ENCODE results near the gene MRPL1.

GRCh38 chr4:77911842-77912450 lies 49.3 kb downstream of the MRPL1 start:
- TF ChIP-seq ZNF274 (IDR thresholded peaks at IDR 0.05; ENCODE audit: low read length) (no peak), ZNF274 (tag by site-specific recombination; IDR thresholded peaks at IDR 0.05; ENCODE audit: borderline replicate concordance) (no peak), ZNF426 (tag by site-specific recombination; IDR thresholded peaks at IDR 0.05) (no peak), ZSCAN30 (tag by site-specific recombination; IDR thresholded peaks at IDR 0.05) (no peak), BCL11A (tag by site-specific recombination; IDR thresholded peaks at IDR 0.05; ENCODE audit: low read depth) (no peak), MYNN (tag by site-specific recombination; IDR thresholded peaks at IDR 0.05; ENCODE audit: borderline replicate concordance) (no peak), CTCF (tag by site-specific recombination; IDR thresholded peaks at IDR 0.05) (no peak), YY1 (tag by site-specific recombination; IDR thresholded peaks at IDR 0.05) (no peak), ZNF830 (tag by site-specific recombination; IDR thresholded peaks at IDR 0.05; ENCODE audit: low read depth) (no peak), ZNF132 (tag by site-specific recombination; IDR thresholded peaks at IDR 0.05; ENCODE audit: borderline replicate concordance) (no peak), ZNF449 (tag by site-specific recombination; IDR thresholded peaks at IDR 0.05) (no peak), ZFHX2 (tag by site-specific recombination; conservative IDR thresholded peaks at IDR 0.05) (no peak), ZNF558 (tag by site-specific recombination; IDR thresholded peaks at IDR 0.05) (no peak), ZSCAN5A (tag by site-specific recombination; IDR thresholded peaks at IDR 0.05) (no peak)
- TF ChIP-seq, protein P1, sequence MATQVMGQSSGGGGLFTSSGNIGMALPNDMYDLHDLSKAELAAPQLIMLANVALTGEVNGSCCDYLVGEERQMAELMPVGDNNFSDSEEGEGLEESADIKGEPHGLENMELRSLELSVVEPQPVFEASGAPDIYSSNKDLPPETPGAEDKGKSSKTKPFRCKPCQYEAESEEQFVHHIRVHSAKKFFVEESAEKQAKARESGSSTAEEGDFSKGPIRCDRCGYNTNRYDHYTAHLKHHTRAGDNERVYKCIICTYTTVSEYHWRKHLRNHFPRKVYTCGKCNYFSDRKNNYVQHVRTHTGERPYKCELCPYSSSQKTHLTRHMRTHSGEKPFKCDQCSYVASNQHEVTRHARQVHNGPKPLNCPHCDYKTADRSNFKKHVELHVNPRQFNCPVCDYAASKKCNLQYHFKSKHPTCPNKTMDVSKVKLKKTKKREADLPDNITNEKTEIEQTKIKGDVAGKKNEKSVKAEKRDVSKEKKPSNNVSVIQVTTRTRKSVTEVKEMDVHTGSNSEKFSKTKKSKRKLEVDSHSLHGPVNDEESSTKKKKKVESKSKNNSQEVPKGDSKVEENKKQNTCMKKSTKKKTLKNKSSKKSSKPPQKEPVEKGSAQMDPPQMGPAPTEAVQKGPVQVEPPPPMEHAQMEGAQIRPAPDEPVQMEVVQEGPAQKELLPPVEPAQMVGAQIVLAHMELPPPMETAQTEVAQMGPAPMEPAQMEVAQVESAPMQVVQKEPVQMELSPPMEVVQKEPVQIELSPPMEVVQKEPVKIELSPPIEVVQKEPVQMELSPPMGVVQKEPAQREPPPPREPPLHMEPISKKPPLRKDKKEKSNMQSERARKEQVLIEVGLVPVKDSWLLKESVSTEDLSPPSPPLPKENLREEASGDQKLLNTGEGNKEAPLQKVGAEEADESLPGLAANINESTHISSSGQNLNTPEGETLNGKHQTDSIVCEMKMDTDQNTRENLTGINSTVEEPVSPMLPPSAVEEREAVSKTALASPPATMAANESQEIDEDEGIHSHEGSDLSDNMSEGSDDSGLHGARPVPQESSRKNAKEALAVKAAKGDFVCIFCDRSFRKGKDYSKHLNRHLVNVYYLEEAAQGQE (tag by site-specific recombination; IDR thresholded peaks at IDR 0.05): no peak
